K562 (cell line): ENCODE measurements around the gene STK24. TPM values are rescaled to one million over a fixed set of nuclear protein-coding genes. Genes with fewer than 3 reads are reported as not detected.

Experiments used
- BCLAF1 ChIP-seq, 2 experiments: fragments of 450-650 bp in 1 of 2; IDR thresholded peaks; 2 replicates each; pipeline ENCODE4 v1.6.1; 2011 to 2017; ENCODE audit warnings: low read depth in 2 of 2, antibody characterized with exemption in 1 of 2, borderline replicate concordance in 1 of 2, low read length in 1 of 2, mild to moderate bottlenecking in 1 of 2, mixed read lengths in 1 of 2; ENCODE audit not compliant: control insufficient read depth in 1 of 2
- DMBX1 ChIP-seq: fragments of 250-450 bp; sonication (Bioruptor Pico); IDR thresholded peaks from 2 replicates; pipeline ENCODE4 v1.8.0; 2022; ENCODE audit warnings: inconsistent platforms, mild to moderate bottlenecking, moderate library complexity, borderline replicate concordance
- E2F3 ChIP-seq: fragments of 250-450 bp; sonication (Bioruptor Pico); IDR thresholded peaks from 2 replicates; pipeline ENCODE4 v1.4.0; 2020; ENCODE audit warnings: mild to moderate bottlenecking
- EP400 ChIP-seq: fragments of 450-650 bp; IDR thresholded peaks from 2 replicates; pipeline ENCODE4 v1.6.1; 2017; ENCODE audit warnings: antibody characterized with exemption, mild to moderate bottlenecking, moderate library complexity
- ESRRB ChIP-seq: fragments of 250-450 bp; sonication (Bioruptor Pico); IDR thresholded peaks from 2 replicates; pipeline ENCODE4 v1.5.0; 2020; ENCODE audit warnings: mild to moderate bottlenecking, moderate library complexity, borderline replicate concordance
- HDAC1 ChIP-seq, 2 experiments: fragments of 450-650 bp; IDR thresholded peaks; 2 replicates each; pipeline ENCODE4 v1.6.1; 2016 to 2017; ENCODE audit warnings: inconsistent platforms in 1 of 2, mild to moderate bottlenecking in 1 of 2, moderate library complexity in 1 of 2
- IRF2 ChIP-seq: sonication (generic); formaldehyde crosslinking; IDR thresholded peaks from 2 replicates; pipeline ENCODE4 v1.8.1; 2022; ENCODE audit warnings: mild to moderate bottlenecking, missing genetic modification reagents
- NCOA6 ChIP-seq: fragments of 450-650 bp; IDR thresholded peaks from 2 replicates; pipeline ENCODE4 v1.6.1; 2017; ENCODE audit warnings: mild to moderate bottlenecking
- NFIC ChIP-seq: fragments of 450-650 bp; IDR thresholded peaks from 2 replicates; pipeline ENCODE4 v1.6.1; 2017; ENCODE audit warnings: mild to moderate bottlenecking, inconsistent platforms
- NR4A1 ChIP-seq, 2 experiments: fragments of 250-450 bp in 1 of 2; fragments of 450-650 bp in 1 of 2; sonication (Bioruptor Pico) in 1 of 2; IDR thresholded peaks; 2 replicates each; pipeline versions ENCODE4 v1.4.0 to v1.6.1; 2016 to 2020; ENCODE audit warnings: mild to moderate bottlenecking in 2 of 2, missing compliant biosample characterization in 1 of 2, missing genetic modification characterization in 1 of 2, moderate library complexity in 1 of 2
- POLR2B ChIP-seq: fragments of 450-650 bp; IDR thresholded peaks from 2 replicates; pipeline ENCODE4 v1.6.1; 2018; ENCODE audit warnings: low read depth; ENCODE audit not compliant: partially characterized antibody
- STAT6 ChIP-seq: sonication (generic); formaldehyde crosslinking; IDR thresholded peaks from 2 replicates; pipeline ENCODE4 v1.8.1; 2023; ENCODE audit warnings: mild to moderate bottlenecking, missing genetic modification reagents
- TRIM25 ChIP-seq: fragments of 450-650 bp; IDR thresholded peaks from 2 replicates; pipeline ENCODE4 v1.7.0; 2016; ENCODE audit warnings: borderline replicate concordance
- WHSC1 ChIP-seq: IDR thresholded peaks from one replicate; pipeline ENCODE4 v1.6.1; 2012; ENCODE audit warnings: low read length, control low read depth, inconsistent platforms
- ZHX1 ChIP-seq: fragments of 150-350 bp; conservative IDR thresholded peaks from 2 replicates; pipeline ENCODE4 v1.6.1; 2014; ENCODE audit warnings: low read length
- ZNF174 ChIP-seq: fragments of 250-450 bp; sonication (Bioruptor Pico); IDR thresholded peaks from 2 replicates; pipeline ENCODE4 v1.4.0; 2020; ENCODE audit warnings: mild to moderate bottlenecking
- polyA plus RNA-seq, 8 experiments: library from polyadenylated mRNA; depleted of rRNA in 4 of 8; stranded (reverse) in 5 of 8; unstranded in 3 of 8; fragments of >200 nt; fragmentation: Nextera tagmentation in 2 of 8; fragmentation: Illumina TruSeq in 1 of 8; extraction: Ambion mirVana in 2 of 8; extraction: Trizol in 1 of 8; gene quantifications; 2 replicates each; pipeline versions ENCODE4 v1.2.1 to v1.2.3, GENCODE V29; 2011 to 2014; ENCODE audit warnings: inconsistent platforms in 1 of 8, missing spikeins in 1 of 8
- total RNA-seq, 7 experiments: library from RNA; depleted of rRNA in 6 of 7; stranded (reverse); fragments of >200 nt in 6 of 7; fragmentation: Illumina TruSeq in 2 of 7; extraction: Trizol in 2 of 7; gene quantifications; 2 replicates each; pipeline versions ENCODE4 v1.2.1 to v1.2.3, GENCODE V29; 2011 to 2021; ENCODE audit warnings: low replicate concordance in 1 of 7

The STK24 gene
- total and polyA plus RNA-seq, 9 of the 15 experiments (the other 6 are each of a cell fraction or from before 2014, with no cell fraction given) = 3.8 to 78.4 (median 28.2) TPM

GRCh38 chr13:98480915-98481877 is 95.7 kb downstream of the STK24 start (continued):
- TF ChIP-seq DMBX1 (CRISPR knock-in tag) (peak; percentile 42; the same call in 1 of the 2 replicates), TRIM25 (no peak), STAT6 (CRISPR knock-in tag) (no peak), IRF2 (CRISPR knock-in tag) (no peak), ESRRB (CRISPR knock-in tag) (no peak), ZNF174 (CRISPR knock-in tag) (no peak), ZHX1 (no peak), NFIC (peak; percentile 40), WHSC1 (no peak), E2F3 (no peak), BCLAF1 (IDR thresholded peaks at IDR 0.05; ENCODE audit: borderline replicate concordance in 1 of 2, control insufficient read depth in 1 of 2, low read depth in 2 of 2, low read length in 1 of 2) (no peak), NCOA6 (no peak), POLR2B (no peak), HDAC1 (IDR thresholded peaks at IDR 0.05) (peak in 1 of 2 experiments; percentile 91; a peak in 2 of 4 replicates), EP400 (0 out of 2 replicates have a peak, but pooled peaks have one; percentile 31), NR4A1 (CRISPR knock-in tag; IDR thresholded peaks at IDR 0.05) (no peak), NR4A1 (tag; IDR thresholded peaks at IDR 0.05) (no peak)
